Stimulated activated CD8-positive, alpha-beta memory T cell treated with anti-CD3 and anti-CD28 coated beads, Interleukin-7, amount 100 ng/mL, for 1 hour (primary cell): ENCODE results near the gene NKIRAS2.

Source experiments
- DNase-seq, 2 donors: peaks; one replicate each; pipeline ENCODE4 v3.0.0-alpha.2; 2020; ENCODE audit warnings: low read depth in 2 of 2

The NKIRAS2 gene

DNA sequence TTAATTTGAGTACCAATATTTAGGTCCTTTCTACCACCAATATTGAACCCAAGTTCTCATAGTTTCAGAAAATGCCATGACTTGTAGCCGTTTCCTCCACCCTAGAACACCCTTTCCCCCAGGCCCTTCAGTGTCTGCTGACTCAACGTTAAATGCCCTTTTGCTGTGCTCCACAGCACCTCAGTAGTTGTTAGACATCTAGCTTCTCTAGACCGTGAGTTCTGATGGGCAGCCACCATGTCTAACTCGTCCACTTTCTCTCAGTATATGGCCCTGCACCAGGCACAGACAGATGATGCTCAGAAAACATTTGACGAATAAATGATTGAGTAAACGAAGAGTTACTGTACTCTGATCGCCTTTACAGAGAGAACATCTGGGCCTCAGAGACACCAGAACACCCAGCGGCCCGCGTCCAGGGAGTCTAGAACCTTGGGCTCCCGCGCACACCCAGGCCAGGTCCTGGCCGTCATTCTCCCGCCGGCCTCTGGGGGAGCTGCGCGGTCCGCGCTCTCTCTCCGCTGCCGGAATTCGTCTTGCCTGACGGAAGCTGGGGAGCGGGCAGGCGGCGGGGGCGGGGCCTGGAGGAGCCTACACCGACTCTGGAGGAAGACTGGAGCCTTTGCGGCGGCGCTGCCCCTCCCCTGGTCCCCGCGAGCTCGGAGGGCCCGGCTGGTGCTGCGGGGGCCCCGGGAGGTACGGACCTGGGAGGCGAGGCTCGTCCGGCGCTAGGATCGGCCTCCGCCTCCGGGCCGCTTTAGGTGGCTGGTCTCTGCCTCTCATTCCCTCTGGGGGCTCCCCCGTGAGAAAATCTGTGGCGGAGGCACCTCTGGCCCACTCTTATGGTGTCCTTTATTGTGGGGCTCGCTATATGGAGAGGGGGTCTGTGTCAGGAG is at the start of gene NKIRAS2:
NKIRAS2 (plus strand) TSS at position 582 of the 896 bp plus-strand sequence. CDS start 1,488 bp downstream, outside the sequence.
- peak; percentile 86 to 89 for DNase-seq

DNA sequence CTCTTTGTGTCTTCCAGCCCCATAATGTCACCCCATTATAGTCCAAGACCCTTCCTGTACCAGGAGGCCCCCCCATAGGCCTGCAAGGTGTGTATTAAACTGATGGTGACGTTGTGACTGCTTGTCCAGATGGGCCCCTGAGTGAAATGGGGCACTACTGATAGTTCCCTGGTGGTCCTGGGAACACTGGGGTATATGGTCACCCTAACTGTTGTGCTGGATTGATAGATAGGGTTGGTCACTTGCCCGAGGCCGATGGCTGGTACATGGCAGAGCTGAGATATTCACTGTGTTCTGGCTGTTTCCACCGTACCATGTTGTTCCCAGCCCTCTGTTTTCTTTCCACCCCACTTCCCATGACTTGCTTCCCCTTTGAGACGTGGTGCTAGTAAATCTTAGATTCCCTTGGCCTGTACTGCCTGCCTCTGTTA is 49.0 kb upstream of the NKIRAS2 start:
- no peak for DNase-seq

DNA sequence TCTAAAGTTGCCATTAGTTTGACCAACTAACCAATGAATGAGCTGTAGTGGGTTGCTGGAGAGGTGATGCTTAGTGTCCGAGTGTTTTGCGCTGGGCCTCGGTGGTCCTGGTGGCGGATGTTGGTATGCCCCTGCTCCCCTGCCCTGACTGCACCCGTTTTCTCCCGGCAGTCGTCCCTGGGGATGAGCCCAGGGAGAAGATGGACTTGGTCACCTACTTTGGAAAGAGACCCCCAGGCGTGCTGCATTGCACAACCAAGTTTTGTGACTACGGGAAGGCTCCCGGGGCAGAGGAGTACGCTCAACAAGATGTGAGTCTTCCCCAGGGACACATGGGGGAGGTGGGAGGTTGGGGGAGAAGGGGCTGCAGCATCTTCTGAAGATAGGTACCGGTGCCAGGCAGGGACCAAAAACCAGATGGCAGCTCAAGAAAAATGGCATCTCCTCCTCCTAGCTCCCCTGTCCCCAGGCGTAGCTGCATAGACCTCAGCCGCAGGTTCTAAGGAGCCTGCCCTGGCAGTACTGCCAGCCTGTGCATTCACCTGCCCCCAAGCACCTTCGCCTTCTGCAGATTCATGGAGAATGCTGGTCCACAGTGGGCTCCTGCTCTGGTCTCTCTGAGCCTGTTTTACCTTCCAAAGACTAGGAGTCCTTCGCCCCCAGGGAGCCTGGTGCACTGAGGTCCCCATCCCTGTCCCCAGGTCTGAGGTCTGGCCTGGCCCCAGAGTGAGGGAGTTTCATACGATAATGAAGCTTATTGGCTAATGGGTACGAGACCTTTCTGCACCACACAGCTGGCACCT is 48.0 kb upstream of the NKIRAS2 start:
- DNase-seq, result no peak

DNA sequence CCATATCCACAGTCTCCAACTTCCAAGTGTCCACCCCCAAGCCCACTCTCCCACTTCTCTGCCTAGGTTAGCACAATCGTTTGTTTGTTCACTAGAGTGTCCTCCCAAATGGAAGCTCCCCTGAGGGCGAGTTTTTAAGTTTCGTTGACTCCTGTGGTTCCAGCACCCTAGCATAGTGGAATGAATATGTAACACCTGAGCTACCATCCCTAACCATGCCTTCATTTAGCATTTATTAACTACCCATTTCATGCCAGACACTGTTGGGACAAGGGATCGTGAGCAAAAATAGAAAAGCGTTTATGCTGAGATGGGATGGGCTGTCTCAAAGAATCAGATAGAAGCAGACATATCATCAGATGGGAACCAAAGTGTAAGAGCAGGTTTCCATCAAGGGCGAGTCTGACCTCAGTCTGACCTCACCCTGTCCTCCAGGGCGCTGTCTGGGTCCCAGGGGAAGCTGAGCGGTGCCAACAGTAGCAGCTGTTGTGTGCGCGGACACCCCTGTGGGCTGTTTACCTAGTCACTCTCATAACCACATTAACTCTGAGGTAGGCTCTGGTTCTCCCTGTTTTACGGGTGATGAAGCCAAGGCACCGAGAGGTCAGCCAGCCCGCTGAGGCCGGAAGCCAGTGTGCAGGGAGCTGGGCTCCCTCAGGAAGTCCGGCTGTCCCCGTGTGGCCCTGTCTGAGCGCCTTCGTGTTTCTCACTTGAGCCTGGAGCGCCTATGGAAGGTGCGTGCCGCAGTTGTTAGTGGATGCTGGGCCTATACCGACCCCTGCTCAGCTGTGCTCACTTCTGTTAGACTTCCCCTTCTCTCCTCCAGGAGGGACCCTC is 47.1 kb upstream of the NKIRAS2 start:
- DNase-seq, result no peak

DNA sequence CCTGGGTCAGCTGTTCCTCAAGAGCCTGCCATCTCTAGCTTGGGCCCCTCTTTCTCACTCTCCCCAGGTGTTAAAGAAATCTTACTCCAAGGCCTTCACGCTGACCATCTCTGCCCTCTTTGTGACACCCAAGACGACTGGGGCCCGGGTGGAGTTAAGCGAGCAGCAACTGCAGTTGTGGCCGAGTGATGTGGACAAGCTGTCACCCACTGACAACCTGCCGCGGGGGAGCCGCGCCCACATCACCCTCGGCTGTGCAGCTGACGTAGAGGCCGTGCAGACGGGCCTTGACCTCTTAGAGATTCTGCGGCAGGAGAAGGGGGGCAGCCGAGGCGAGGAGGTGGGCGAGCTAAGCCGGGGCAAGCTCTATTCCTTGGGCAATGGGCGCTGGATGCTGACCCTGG is 46.5 kb upstream of the NKIRAS2 start:
- DNase-seq, result no peak

DNA sequence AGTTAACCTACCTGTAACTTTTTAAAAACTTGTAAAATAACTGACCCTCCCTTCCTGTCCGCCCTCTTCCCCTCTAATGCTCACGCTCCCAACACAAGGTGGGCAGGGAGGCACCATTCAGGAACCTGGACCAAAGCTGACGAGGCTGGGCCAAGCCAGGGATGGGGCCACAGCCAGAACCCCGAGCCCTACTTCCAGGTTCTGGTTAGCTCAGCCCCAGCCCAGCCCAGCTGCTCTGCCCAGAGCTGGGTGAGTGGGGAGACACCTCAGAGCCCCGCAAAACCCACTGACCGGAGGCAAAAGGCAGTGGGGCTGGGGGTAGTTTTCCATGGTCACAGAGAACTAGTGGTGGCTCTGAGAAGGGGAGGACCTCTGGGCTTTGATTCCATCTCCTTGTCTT is 45.9 kb upstream of the NKIRAS2 start:
- DNase-seq, result no peak

DNA sequence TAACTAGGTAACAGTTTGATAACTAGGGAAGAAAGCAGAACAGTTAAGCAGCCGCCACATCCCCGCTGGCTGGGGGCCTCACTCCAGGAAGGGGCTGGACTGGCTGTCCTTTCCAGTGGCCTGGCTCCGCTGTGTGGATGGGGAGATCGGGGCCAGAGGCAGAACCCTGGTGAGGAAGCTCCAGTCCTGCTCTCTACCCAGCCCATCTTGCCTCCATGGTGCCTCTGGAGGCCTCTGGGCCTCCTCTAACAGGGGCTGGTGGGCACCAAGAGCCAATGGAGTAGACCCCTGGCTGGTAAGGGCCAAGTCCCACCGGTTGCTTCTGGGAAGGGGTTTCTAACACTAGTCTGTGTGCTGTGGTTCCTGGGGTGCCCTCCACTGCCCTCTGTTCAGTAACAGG is 45.2 kb upstream of the NKIRAS2 start:
- DNase-seq, result no peak

DNA sequence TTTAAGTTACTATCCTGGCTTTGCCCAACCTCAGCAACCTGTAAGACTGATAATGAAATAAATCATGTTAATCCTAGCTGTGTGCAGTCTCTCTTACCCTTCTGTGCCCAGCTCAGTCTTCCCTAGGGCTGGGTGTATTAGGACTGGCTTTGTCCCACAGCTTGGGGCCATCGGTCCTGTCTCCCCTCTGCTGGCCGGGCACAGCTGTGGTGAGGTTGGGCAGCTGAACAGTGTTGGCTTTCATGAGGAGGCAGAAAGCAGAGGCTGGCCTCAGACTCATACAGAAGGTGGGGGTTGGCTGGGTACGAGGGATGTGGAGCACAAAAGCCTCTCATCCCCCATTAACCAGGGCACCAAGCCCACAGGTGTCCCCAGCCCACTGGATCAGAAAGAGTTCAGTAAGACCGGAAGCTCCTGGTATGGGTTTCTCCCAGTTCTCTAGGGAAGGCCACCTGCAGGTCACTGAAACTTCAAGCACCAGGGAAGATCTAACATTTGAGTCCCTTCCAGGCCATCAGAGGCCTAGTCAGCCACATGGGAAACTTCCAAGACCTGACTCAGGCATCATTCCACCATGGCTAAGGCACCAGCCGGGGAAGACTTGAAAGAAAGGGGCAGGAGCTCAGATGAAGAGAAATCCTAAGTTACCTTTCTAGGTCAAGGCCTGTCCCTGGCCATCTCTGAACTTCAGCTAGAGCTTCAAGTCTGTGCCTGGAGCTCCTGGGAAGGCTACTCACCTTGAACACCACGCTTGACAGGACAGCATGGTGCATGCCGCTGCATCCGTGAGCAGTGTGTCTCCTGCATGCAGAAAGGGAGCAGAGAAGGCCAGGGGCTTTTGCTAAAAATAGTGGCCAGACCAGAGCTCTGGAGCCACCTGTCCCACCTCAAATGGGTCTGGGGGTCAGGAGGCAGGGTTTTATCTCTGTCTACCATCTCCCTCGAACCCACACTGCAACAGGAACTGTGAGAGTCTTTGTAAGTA is 44.5 kb upstream of the NKIRAS2 start:
- DNase-seq, result no peak

DNA sequence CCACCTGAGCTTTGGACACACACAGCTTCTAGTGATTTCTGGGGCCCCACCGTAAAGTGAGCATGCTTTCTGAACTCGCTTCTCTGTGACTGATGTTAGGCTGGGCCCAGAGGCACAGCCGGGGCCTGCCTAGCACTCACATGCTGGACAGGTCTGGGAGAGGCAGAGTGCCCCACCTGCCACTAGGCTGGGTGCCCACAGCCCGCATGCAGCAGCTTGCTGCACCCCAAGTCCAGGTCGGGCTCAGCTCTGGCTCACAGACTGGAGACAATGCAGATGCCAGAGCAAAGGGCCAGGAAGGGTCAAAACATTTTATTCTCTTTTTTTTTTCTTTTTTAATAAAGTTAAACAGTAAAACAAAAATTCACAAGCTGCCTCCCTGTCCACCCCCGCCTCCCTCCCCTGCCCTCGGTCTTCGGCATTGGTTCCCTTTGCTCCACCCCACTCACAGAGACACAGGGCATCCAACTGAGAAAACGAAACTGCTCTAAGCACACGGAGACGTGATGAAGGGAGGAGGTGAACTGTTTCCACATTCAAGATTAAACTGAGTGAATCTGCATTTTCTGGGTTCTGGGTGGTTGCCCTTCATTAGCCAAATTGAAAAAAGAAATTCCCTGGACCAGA is 43.6 kb upstream of the NKIRAS2 start:
- no peak for DNase-seq

DNA sequence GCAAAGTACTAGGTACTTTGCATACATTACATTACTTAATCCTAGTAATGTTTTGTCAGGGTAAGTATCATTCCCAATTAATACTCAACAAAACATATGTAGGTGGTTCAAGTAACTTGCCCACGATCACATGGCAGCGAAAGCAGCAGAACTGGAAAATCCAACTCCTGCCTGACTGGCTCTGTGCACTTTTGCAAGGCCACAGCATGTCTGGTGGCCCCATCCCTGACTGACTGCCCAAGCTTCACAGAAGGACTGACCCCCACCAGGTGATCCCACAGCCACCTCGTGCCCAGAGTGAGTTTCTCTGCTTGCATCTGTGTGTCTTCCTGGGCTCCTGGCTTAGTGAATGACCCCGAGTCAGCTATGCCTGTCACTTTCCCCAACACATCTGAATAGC is 41.9 kb upstream of the NKIRAS2 start:
- no peak for DNase-seq

DNA sequence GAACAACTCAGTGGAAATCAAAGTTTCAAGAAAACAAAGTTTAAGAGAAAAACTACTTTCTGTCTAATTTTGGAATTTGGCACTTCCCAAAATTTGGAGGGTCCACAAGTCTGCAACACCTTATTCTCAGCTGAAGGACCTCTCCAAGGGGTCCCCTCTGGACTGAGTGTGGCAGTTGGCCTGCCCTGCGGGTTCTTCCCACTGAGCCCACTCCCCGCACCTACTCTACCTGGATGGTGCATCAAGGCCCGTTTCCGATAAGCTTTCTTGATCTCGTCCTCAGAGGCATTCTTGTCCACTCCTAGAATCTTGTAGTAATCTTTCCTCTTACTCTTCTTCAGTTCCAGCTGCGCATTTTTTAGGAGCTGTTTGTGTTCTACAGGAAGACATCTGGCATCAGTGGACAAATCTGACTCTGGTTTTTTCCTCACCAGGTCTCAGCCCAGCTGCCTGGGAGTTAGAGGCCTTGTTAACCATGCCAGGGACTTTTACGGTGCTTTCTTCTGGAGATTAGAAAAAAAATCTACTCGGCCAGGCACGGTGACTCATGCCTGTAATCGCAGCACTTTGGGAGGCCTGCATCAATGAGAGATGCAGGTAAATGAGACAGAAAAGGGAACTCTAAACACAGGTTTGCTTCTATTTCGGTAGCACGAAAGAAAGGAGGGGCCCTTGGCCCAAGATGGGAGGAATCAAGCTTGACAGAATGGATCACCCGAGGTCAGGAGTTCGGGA is 37.7 kb upstream of the NKIRAS2 start:
- no peak for DNase-seq

DNA sequence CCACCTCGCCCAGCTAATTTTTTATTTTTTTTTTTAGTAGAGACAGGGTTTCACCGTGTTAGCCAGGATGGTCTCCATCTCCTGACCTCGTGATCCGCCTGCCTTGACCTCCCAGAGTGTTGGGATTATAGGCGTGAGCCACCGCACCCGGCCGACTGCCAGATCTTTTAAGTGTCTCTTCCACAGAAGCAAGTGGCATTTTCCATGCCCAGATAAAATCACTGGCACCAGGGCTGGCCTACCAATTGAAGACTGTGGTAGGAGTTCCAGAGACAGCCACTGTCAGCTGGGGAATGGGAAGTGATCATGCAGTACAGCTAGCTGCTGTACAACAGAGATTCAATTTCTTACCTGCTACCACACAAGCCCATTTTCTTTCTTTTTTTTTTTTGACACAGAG is 35.4 kb upstream of the NKIRAS2 start:
- DNase-seq, result no peak

DNA sequence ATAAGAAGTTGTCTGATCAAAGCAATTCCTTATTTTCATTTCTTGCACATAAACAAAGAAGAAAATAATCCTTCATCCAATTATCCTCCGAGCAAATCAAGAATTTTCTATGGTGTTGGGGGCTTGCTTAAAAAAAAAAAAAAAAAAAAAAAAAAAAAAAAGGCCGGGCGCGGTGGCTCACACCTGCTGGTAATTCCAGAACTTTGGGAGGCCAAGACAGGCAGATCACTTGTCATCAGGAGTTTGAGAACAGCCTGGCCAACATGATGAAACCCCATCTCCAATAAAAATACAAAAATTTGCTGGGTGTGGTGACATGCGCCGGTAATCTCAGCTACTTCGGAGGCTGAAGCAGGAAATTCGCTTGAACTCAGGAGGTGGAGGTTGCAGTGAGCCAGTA is 34.0 kb upstream of the NKIRAS2 start:
- DNase-seq, result no peak

DNA sequence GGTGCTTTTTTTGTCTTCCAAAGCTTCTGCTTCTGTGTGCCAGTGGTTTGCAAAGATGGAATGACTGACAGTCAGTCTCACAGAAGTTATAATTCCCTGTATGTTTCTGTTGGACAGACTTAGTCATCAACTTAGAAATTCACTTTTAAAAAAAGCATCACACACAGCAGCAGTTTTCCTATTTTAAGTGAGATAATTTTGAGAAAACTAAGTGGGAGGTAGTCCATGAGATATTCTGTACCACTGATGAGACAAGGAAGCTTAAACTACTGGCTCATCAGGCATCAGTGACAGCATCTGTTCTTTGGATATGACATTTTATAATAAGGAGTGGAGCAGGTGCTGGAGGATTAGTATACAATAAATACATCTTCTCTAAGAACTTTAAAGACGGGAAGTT is 33.3 kb upstream of the NKIRAS2 start:
- no peak for DNase-seq

DNA sequence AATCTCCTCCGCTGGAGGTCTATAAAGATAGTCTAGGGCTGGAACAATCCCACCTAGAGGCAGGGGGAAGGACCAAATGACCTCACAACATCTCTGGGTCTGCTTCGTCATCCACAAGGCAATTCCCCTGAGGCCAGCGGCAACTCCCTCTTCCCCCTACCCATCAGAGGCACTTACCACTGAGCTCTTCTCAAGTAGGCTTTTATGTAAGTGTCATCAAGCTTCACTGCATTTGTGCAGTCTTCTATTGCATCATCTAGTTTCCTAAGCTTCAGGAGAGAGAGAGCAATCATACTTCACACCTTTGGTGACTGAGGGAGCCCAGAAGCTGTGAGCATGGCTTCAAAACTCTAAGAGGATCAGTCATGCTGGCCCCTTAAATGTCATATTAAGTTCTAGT is 32.2 kb upstream of the NKIRAS2 start:
- DNase-seq, result no peak

DNA sequence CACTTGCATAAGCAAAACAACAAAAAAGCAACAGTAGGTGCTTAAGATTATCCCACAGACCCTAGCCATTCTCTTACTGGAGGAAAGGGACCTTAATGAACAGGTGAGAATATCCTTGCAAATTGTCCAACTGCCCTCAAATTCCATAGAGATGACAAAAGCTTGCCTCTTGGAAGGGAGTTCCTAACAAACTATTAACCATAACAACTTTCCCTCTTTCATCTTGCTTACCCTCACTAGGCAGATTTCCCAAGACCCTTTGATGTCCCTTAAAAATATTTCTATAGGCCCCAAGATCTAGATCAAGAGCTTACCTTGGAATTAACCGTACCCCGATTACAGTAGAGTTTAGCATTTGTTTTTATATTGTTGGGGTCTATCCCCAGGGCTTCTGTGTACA is 31.5 kb upstream of the NKIRAS2 start:
- no peak for DNase-seq

DNA sequence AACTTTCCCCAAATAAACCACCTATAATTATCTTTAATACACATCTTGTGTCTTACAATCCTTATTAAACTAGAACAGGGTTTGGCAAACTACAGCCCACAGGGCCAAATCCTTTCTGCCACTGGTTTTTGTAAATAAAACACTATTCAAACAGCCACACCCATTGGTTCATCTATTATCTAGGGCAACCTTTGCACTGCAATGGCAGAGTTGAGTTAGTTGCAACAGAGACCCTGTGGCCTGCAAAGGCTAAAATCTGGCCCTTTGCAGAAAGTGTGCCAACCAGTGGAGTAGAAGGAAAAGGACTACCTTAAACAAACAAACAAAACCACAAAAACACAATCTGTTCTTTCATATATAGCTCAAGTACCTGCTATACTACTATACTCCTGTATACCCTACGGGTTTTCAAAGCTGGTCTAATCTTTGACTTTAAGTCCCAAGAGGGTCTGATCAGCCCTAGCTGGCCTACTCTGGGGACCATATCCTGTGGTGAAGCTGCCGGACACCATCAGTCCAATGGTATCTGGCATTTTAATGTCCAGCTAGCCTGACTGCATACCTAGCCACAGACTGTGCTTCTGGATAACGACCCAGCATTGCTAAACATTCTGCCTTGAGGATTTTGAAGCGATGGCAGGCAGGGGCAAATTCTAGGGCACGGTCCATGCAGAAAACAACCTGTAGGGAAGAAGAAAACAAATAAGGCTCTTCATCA is 30.0 kb upstream of the NKIRAS2 start:
- DNase-seq, result no peak

DNA sequence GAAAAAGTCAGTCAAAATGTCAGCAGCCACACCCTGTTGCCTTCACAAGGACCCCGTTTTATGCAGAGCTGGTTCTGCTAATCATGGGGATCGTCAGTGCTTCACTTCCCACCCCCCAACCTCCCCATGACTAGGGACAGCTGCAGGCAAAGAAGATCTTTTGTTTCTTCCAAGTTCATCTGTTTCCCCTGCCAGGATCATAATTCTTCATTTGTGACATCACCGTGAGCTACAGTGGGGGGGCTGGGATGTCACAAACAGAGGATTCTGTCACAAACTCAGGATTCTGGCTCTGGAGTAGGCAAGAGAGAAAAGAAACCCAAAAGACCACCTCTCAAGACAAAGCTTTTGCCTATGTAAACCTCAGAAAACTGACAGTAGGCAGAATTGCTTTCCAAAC is 27.3 kb upstream of the NKIRAS2 start:
- DNase-seq, result no peak

DNA sequence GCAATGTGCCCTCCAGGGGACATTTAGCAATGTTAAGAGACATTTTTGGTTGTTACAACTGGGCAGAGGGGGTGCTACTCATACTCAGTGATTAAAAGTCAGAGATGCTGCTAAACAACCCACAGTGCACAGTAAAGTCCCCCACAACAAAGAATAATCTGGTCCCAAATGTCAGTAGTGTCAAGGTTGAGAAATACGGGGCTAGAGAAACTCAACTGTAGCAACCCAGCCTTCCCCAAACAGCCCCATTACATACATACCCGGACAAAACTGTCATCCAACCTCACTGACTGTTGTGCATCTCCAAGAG is 23.1 kb upstream of the NKIRAS2 start:
- DNase-seq, result no peak
